HEK293 (cell line): ENCODE results near the gene PDGFB.

ENCODE experiments used
- GLI4 ChIP-seq: fragments of 450-650 bp; formaldehyde crosslinking; IDR thresholded peaks from 2 replicates; pipeline ENCODE4 v1.5.1; 2016; ENCODE audit warnings: missing biosample characterization, missing genetic modification characterization
- GLIS2 ChIP-seq: fragments of 450-650 bp; formaldehyde crosslinking; IDR thresholded peaks from 2 replicates; pipeline ENCODE4 v1.5.1; 2016; ENCODE audit warnings: missing biosample characterization, missing genetic modification characterization
- HIC1 ChIP-seq: fragments of 450-650 bp; formaldehyde crosslinking; IDR thresholded peaks from 2 replicates; pipeline ENCODE4 v1.5.1; 2016; ENCODE audit warnings: missing biosample characterization, missing genetic modification characterization
- KLF10 ChIP-seq: fragments of 450-650 bp; IDR thresholded peaks from 2 replicates; pipeline ENCODE4 v1.5.1; 2018; ENCODE audit warnings: missing biosample characterization, mild to moderate bottlenecking, missing genetic modification characterization
- YY1 ChIP-seq: fragments of 450-650 bp; formaldehyde crosslinking; IDR thresholded peaks from 2 replicates; pipeline ENCODE4 v1.5.1; 2018; ENCODE audit warnings: missing biosample characterization, missing genetic modification characterization
- ZBTB10 ChIP-seq: fragments of 450-650 bp; formaldehyde crosslinking; IDR thresholded peaks from 2 replicates; pipeline ENCODE4 v1.5.1; 2016; ENCODE audit warnings: missing biosample characterization, missing genetic modification characterization
- ZNF112 ChIP-seq: fragments of 450-650 bp; formaldehyde crosslinking; IDR thresholded peaks from 2 replicates; pipeline ENCODE4 v1.5.0; 2017; ENCODE audit warnings: missing biosample characterization, missing genetic modification characterization
- ZNF148 ChIP-seq: fragments of 450-650 bp; formaldehyde crosslinking; IDR thresholded peaks from 2 replicates; pipeline ENCODE4 v1.5.0; 2017; ENCODE audit warnings: missing biosample characterization, missing genetic modification characterization, borderline replicate concordance
- ZNF202 ChIP-seq: fragments of 450-650 bp; formaldehyde crosslinking; IDR thresholded peaks from 2 replicates; pipeline ENCODE4 v1.5.1; 2016; ENCODE audit warnings: missing biosample characterization, missing genetic modification characterization, borderline replicate concordance
- ZNF26 ChIP-seq: fragments of 450-650 bp; formaldehyde crosslinking; IDR thresholded peaks from 2 replicates; pipeline ENCODE4 v1.5.1; 2016; ENCODE audit warnings: missing biosample characterization, missing genetic modification characterization
- ZNF280C ChIP-seq: fragments of 450-650 bp; formaldehyde crosslinking; IDR thresholded peaks from 2 replicates; pipeline ENCODE4 v1.5.1; 2016; ENCODE audit warnings: missing biosample characterization, missing genetic modification characterization
- ZNF292 ChIP-seq: fragments of 450-650 bp; formaldehyde crosslinking; IDR thresholded peaks from 2 replicates; pipeline ENCODE4 v1.5.1; 2016; ENCODE audit warnings: low read depth, missing biosample characterization, missing genetic modification characterization, borderline replicate concordance
- ZNF341 ChIP-seq: fragments of 450-650 bp; formaldehyde crosslinking; IDR thresholded peaks from 2 replicates; pipeline ENCODE4; 2016; ENCODE audit warnings: low read depth, missing biosample characterization, missing genetic modification characterization
- ZNF366 ChIP-seq: fragments of 450-650 bp; formaldehyde crosslinking; conservative IDR thresholded peaks from 2 replicates; pipeline ENCODE4 v1.5.1; 2016; ENCODE audit warnings: missing biosample characterization, missing genetic modification characterization
- ZNF394 ChIP-seq: fragments of 450-650 bp; formaldehyde crosslinking; IDR thresholded peaks from 2 replicates; pipeline ENCODE4 v1.5.1; 2016; ENCODE audit warnings: missing biosample characterization, missing genetic modification characterization, mild to moderate bottlenecking, moderate library complexity, borderline replicate concordance
- ZNF426 ChIP-seq: fragments of 450-650 bp; formaldehyde crosslinking; IDR thresholded peaks from 2 replicates; pipeline ENCODE4 v1.5.1; 2017; ENCODE audit warnings: missing biosample characterization, missing genetic modification characterization, mild to moderate bottlenecking, inconsistent platforms, moderate library complexity
- ZNF510 ChIP-seq: fragments of 450-650 bp; formaldehyde crosslinking; IDR thresholded peaks from 2 replicates; pipeline ENCODE4 v1.5.1; 2018; ENCODE audit warnings: mild to moderate bottlenecking, missing genetic modification characterization, missing biosample characterization; ENCODE audit not compliant: insufficient replicate concordance
- ZNF514 ChIP-seq: fragments of 450-650 bp; formaldehyde crosslinking; IDR thresholded peaks from 2 replicates; pipeline ENCODE4 v1.5.1; 2016; ENCODE audit warnings: missing biosample characterization, missing genetic modification characterization
- ZNF571 ChIP-seq: fragments of 450-650 bp; formaldehyde crosslinking; IDR thresholded peaks from 2 replicates; pipeline ENCODE4 v1.5.0; 2017; ENCODE audit warnings: missing biosample characterization, missing genetic modification characterization
- ZNF585B ChIP-seq: fragments of 450-650 bp; formaldehyde crosslinking; IDR thresholded peaks from 2 replicates; pipeline ENCODE4 v1.5.1; 2016; ENCODE audit warnings: missing biosample characterization, missing genetic modification characterization
- ZNF600 ChIP-seq: fragments of 450-650 bp; formaldehyde crosslinking; IDR thresholded peaks from 2 replicates; pipeline ENCODE4 v1.5.1; 2016; ENCODE audit warnings: missing biosample characterization, missing genetic modification characterization
- ZNF670 ChIP-seq: fragments of 450-650 bp; formaldehyde crosslinking; IDR thresholded peaks from 2 replicates; pipeline ENCODE4 v1.5.1; 2016; ENCODE audit warnings: missing biosample characterization, missing genetic modification characterization, low read depth
- ZNF701 ChIP-seq: fragments of 450-650 bp; formaldehyde crosslinking; IDR thresholded peaks from 2 replicates; pipeline ENCODE4 v1.5.1; 2016; ENCODE audit warnings: missing biosample characterization, missing genetic modification characterization
- ZSCAN23 ChIP-seq: fragments of 450-650 bp; formaldehyde crosslinking; IDR thresholded peaks from 2 replicates; pipeline ENCODE4 v1.5.1; 2016; ENCODE audit warnings: missing biosample characterization, missing genetic modification characterization
- ZSCAN4 ChIP-seq: fragments of 450-650 bp; formaldehyde crosslinking; IDR thresholded peaks from 2 replicates; pipeline ENCODE4 v1.5.1; 2017; ENCODE audit warnings: missing biosample characterization, missing genetic modification characterization
- ZXDB ChIP-seq: fragments of 450-650 bp; formaldehyde crosslinking; IDR thresholded peaks from 2 replicates; pipeline ENCODE4 v1.5.1; 2016; ENCODE audit warnings: missing biosample characterization, missing genetic modification characterization

The PDGFB gene

GRCh38 chr22:39236321-39237317 lies 8.2 kb downstream of the PDGFB start (continued):
- TF ChIP-seq ZBTB10: peak; percentile 57; the same call in 1 of the 2 replicates
- TF ChIP-seq ZNF148 (tag by site-specific recombination): no peak
- no peak for TF ChIP-seq ZNF292 (tag by site-specific recombination)
- TF ChIP-seq ZNF701: no peak
- TF ChIP-seq ZNF514 (tag by site-specific recombination): no peak
- no peak for TF ChIP-seq ZNF280C
- no peak for TF ChIP-seq ZNF202 (tag by site-specific recombination)
- peak; percentile 64; the same call in 1 of the 2 replicates for TF ChIP-seq ZNF394 (tag by site-specific recombination)
- TF ChIP-seq ZNF112 (tag by site-specific recombination): no peak
- no peak for TF ChIP-seq YY1 (tag by site-specific recombination)
- no peak for TF ChIP-seq ZNF510 (tag by site-specific recombination)
- no peak for TF ChIP-seq ZNF585B (tag by site-specific recombination)
- TF ChIP-seq ZNF341: no peak
- peak; percentile 70 for TF ChIP-seq ZNF366 (tag by site-specific recombination)
- TF ChIP-seq ZNF426 (tag by site-specific recombination): no peak
- no peak for TF ChIP-seq ZNF670 (tag by site-specific recombination)
- peak; percentile 98 for TF ChIP-seq ZXDB
- peak; percentile 84 for TF ChIP-seq KLF10 (tag by site-specific recombination)
- no peak for TF ChIP-seq ZSCAN4 (tag by site-specific recombination)
- TF ChIP-seq GLI4 (tag by site-specific recombination): no peak
- TF ChIP-seq ZNF571: no peak
- TF ChIP-seq ZNF26 (tag by site-specific recombination): no peak
- TF ChIP-seq GLIS2 (tag by site-specific recombination): peak; percentile 83
- no peak for TF ChIP-seq HIC1 (tag by site-specific recombination)
- peak; percentile 80 for TF ChIP-seq ZNF600 (tag by site-specific recombination)
- peak; percentile 78 for TF ChIP-seq ZSCAN23 (tag by site-specific recombination)
